ENCODE results near the gene MTTP. TPM values are rescaled to one million over a fixed set of nuclear protein-coding genes. Genes with fewer than 3 reads are reported as not detected.

MTTP gene
- total and polyA plus RNA-seq, 2 donors, result 0.72 to 0.95 TPM

- Histone ChIP-seq H3K4me3 (ENCODE audit: low read depth, low read length) (no peak overlapping the region), H3K4me1 (ENCODE audit: insufficient read depth) (no peaks in the 10 kb centered on the region), H3K27ac (ENCODE audit: low read depth) (no peak overlapping the region), H3K36me3 (ENCODE audit: insufficient read depth) (no peaks in the 10 kb centered on the region)
- WGBS, result 78% methylated on average over 5 of the region's 5 CpGs
- DNase-seq (ENCODE audit: extremely low spot score), result no peak
Measured at GRCh38 chr4:99612704-99613103, 38.1 kb downstream of the MTTP start.

- H3K27ac ChIP-seq (ENCODE audit: low read depth), result no peak overlapping the region
- no peaks in the 10 kb centered on the region for H3K4me1 ChIP-seq (ENCODE audit: insufficient read depth)
- WGBS, result 70% methylated on average over 1 of the region's 1 CpG
- no peak overlapping the region for H3K4me3 ChIP-seq (ENCODE audit: low read depth, low read length)
- DNase-seq (ENCODE audit: extremely low spot score), result no peak
- H3K36me3 ChIP-seq (ENCODE audit: insufficient read depth), result no peaks in the 10 kb centered on the region
Measured at GRCh38 chr4:99614491-99614890, 39.9 kb downstream of the MTTP start.

- Histone ChIP-seq H3K27ac (ENCODE audit: low read depth) (no peak overlapping the region), H3K36me3 (ENCODE audit: insufficient read depth) (no peaks in the 10 kb centered on the region), H3K4me1 (ENCODE audit: insufficient read depth) (no peaks in the 10 kb centered on the region), H3K4me3 (ENCODE audit: low read depth, low read length) (no peak overlapping the region)
- WGBS, result 75% methylated on average over 1 of the region's 1 CpG
- no peak for DNase-seq (ENCODE audit: extremely low spot score)
Measured at GRCh38 chr4:99615170-99615820, 40.7 kb downstream of the MTTP start.

- no peak overlapping the region for H3K27ac ChIP-seq (ENCODE audit: low read depth)
Measured at GRCh38 chr4:99617374-99617773, 42.8 kb downstream of the MTTP start.

GRCh38 chr4:99622341-99622740 lies 47.7 kb downstream of the MTTP start:
- DNase-seq (ENCODE audit: extremely low spot score), result no peak
- Histone ChIP-seq H3K4me1 (ENCODE audit: insufficient read depth) (no peaks in the 10 kb centered on the region), H3K4me3 (ENCODE audit: low read depth, low read length) (no peak overlapping the region), H3K36me3 (ENCODE audit: insufficient read depth) (no peaks in the 10 kb centered on the region), H3K27ac (ENCODE audit: low read depth) (no peak overlapping the region)
- WGBS, result 90% methylated on average over 1 of the region's 1 CpG

More at GRCh38 chr4:99617374-99617773, 42.8 kb downstream of the MTTP start:
- no peak for DNase-seq (ENCODE audit: extremely low spot score)
- Histone ChIP-seq H3K4me1 (ENCODE audit: insufficient read depth) (no peaks in the 10 kb centered on the region), H3K4me3 (ENCODE audit: low read depth, low read length) (no peak overlapping the region), H3K36me3 (ENCODE audit: insufficient read depth) (no peaks in the 10 kb centered on the region)
- 45% methylated on average over 1 of the region's 1 CpG for WGBS

- no peaks in the 10 kb centered on the region for H3K4me1 ChIP-seq (ENCODE audit: insufficient read depth)
- WGBS, result 34% methylated on average over 4 of the region's 4 CpGs
- H3K27ac ChIP-seq (ENCODE audit: low read depth), result no peak overlapping the region
- H3K36me3 ChIP-seq (ENCODE audit: insufficient read depth), result no peaks in the 10 kb centered on the region
- DNase-seq (ENCODE audit: extremely low spot score), result no peak
- no peak overlapping the region for H3K4me3 ChIP-seq (ENCODE audit: low read depth, low read length)
Measured at GRCh38 chr4:99624141-99624719, 49.6 kb downstream of the MTTP start.

- Histone ChIP-seq H3K4me1 (ENCODE audit: insufficient read depth) (no peaks in the 10 kb centered on the region), H3K36me3 (ENCODE audit: insufficient read depth) (no peaks in the 10 kb centered on the region), H3K4me3 (ENCODE audit: low read depth, low read length) (no peak overlapping the region), H3K27ac (ENCODE audit: low read depth) (no peak overlapping the region)
- no peak for DNase-seq (ENCODE audit: extremely low spot score)
- WGBS, result 87% methylated on average over 5 of the region's 5 CpGs
Measured at GRCh38 chr4:99625369-99625768, 50.7 kb downstream of the MTTP start.

- no peak for DNase-seq (ENCODE audit: extremely low spot score)
- no peak overlapping the region for H3K4me3 ChIP-seq (ENCODE audit: low read depth, low read length)
- H3K27ac ChIP-seq (ENCODE audit: low read depth), result no peak overlapping the region
- H3K4me1 ChIP-seq (ENCODE audit: insufficient read depth), result no peaks in the 10 kb centered on the region
- no peaks in the 10 kb centered on the region for H3K36me3 ChIP-seq (ENCODE audit: insufficient read depth)
- 79% methylated on average over 1 of the region's 1 CpG for WGBS
Measured at GRCh38 chr4:99628040-99628439, 53.4 kb downstream of the MTTP start.

GRCh38 chr4:99629962-99630554 lies 55.4 kb downstream of the MTTP start:
- H3K4me3 ChIP-seq (ENCODE audit: low read depth, low read length), result no peak overlapping the region
- no peaks in the 10 kb centered on the region for H3K4me1 ChIP-seq (ENCODE audit: insufficient read depth)
- DNase-seq (ENCODE audit: extremely low spot score), result no peak
- no peaks in the 10 kb centered on the region for H3K36me3 ChIP-seq (ENCODE audit: insufficient read depth)
- no peak overlapping the region for H3K27ac ChIP-seq (ENCODE audit: low read depth)

GRCh38 chr4:99630857-99631360 lies 56.3 kb downstream of the MTTP start:
- Histone ChIP-seq H3K36me3 (ENCODE audit: insufficient read depth) (no peaks in the 10 kb centered on the region), H3K27ac (ENCODE audit: low read depth) (no peak overlapping the region), H3K4me3 (ENCODE audit: low read depth, low read length) (no peak overlapping the region), H3K4me1 (ENCODE audit: insufficient read depth) (no peaks in the 10 kb centered on the region)
- no peak for DNase-seq (ENCODE audit: extremely low spot score)
- 55% methylated on average over 1 of the region's 1 CpG for WGBS

GRCh38 chr4:99633772-99634171 lies 59.1 kb downstream of the MTTP start:
- Histone ChIP-seq H3K4me1 (ENCODE audit: insufficient read depth) (no peaks in the 10 kb centered on the region), H3K4me3 (ENCODE audit: low read depth, low read length) (no peak overlapping the region), H3K36me3 (ENCODE audit: insufficient read depth) (no peaks in the 10 kb centered on the region), H3K27ac (ENCODE audit: low read depth) (no peak overlapping the region)
- no peak for DNase-seq (ENCODE audit: extremely low spot score)
- WGBS, result 90% methylated on average over 14 of the region's 14 CpGs

- H3K27ac ChIP-seq (ENCODE audit: low read depth), result no peak overlapping the region
- WGBS, result 72% methylated on average over 1 of the region's 1 CpG
Measured at GRCh38 chr4:99634742-99635360, 60.2 kb downstream of the MTTP start.

GRCh38 chr4:99635601-99636000 lies 61.0 kb downstream of the MTTP start:
- Histone ChIP-seq H3K4me3 (ENCODE audit: low read depth, low read length) (no peak overlapping the region), H3K4me1 (ENCODE audit: insufficient read depth) (no peaks in the 10 kb centered on the region), H3K36me3 (ENCODE audit: insufficient read depth) (no peaks in the 10 kb centered on the region), H3K27ac (ENCODE audit: low read depth) (no peak overlapping the region)
- WGBS, result 80% methylated on average over 3 of the region's 3 CpGs
- no peak for DNase-seq (ENCODE audit: extremely low spot score)

More at GRCh38 chr4:99634742-99635360, 60.2 kb downstream of the MTTP start:
- no peak overlapping the region for H3K4me3 ChIP-seq (ENCODE audit: low read depth, low read length)
- DNase-seq (ENCODE audit: extremely low spot score), result no peak
- H3K36me3 ChIP-seq (ENCODE audit: insufficient read depth), result no peaks in the 10 kb centered on the region
- no peaks in the 10 kb centered on the region for H3K4me1 ChIP-seq (ENCODE audit: insufficient read depth)

- no peak overlapping the region for H3K4me3 ChIP-seq (ENCODE audit: low read depth, low read length)
- DNase-seq (ENCODE audit: extremely low spot score), result no peak
- no peaks in the 10 kb centered on the region for H3K4me1 ChIP-seq (ENCODE audit: insufficient read depth)
- WGBS, result 76% methylated on average over 2 of the region's 2 CpGs
- no peaks in the 10 kb centered on the region for H3K36me3 ChIP-seq (ENCODE audit: insufficient read depth)
- H3K27ac ChIP-seq (ENCODE audit: low read depth), result no peak overlapping the region
Measured at GRCh38 chr4:99636422-99636821, 61.8 kb downstream of the MTTP start.
